ENCODE results near the gene HHIPL2.

Gene HHIPL2

GRCh38 chr1:222547944-222548671 is at the start of gene HHIPL2:
TSS of gene HHIPL2 (minus strand) at chr1:222548104. CDS start at chr1:222548044, 60 bp downstream.
- DNase-seq = no peak

GRCh38 chr1:222596696-222597095 is 48.8 kb upstream of the HHIPL2 start:
- no peak for DNase-seq

- no peak for DNase-seq
Measured at GRCh38 chr1:222594789-222595188, 46.9 kb upstream of the HHIPL2 start.

GRCh38 chr1:222592171-222592570 is 44.3 kb upstream of the HHIPL2 start:
- no peak for DNase-seq

GRCh38 chr1:222589462-222590302 is 41.8 kb upstream of the HHIPL2 start, which contains the start of gene TAF1A:
TSS of gene TAF1A (minus strand) at chr1:222589933.
- peak; percentile 33 to 77 for DNase-seq

GRCh38 chr1:222588135-222588534 is 40.2 kb upstream of the HHIPL2 start:
- no peak for DNase-seq

GRCh38 chr1:222586842-222587241 is 38.9 kb upstream of the HHIPL2 start:
- no peak for DNase-seq

GRCh38 chr1:222583079-222583478 is 35.2 kb upstream of the HHIPL2 start:
- no peak for DNase-seq

GRCh38 chr1:222582099-222582774 is 34.3 kb upstream of the HHIPL2 start:
- peak; percentile 26 to 57 for DNase-seq

GRCh38 chr1:222579316-222579715 is 31.4 kb upstream of the HHIPL2 start:
- no peak for DNase-seq

GRCh38 chr1:222570837-222571236 is 22.9 kb upstream of the HHIPL2 start:
- DNase-seq = no peak

GRCh38 chr1:222561656-222562055 is 13.8 kb upstream of the HHIPL2 start:
- DNase-seq = no peak

- DNase-seq = no peak
Measured at GRCh38 chr1:222557574-222557973, 9.7 kb upstream of the HHIPL2 start.

- DNase-seq = no peak
Measured at GRCh38 chr1:222557148-222557547, 9.2 kb upstream of the HHIPL2 start.

GRCh38 chr1:222555992-222556615 is 8.2 kb upstream of the HHIPL2 start:
- no peak for DNase-seq

- DNase-seq = no peak
Measured at GRCh38 chr1:222554177-222554576, 6.3 kb upstream of the HHIPL2 start.

GRCh38 chr1:222552882-222553281 is 5.0 kb upstream of the HHIPL2 start:
- DNase-seq = no peak

- DNase-seq = no peak
Measured at GRCh38 chr1:222547260-222547614, 667 bp downstream of the HHIPL2 start.

GRCh38 chr1:222546548-222547259 is 1.2 kb downstream of the HHIPL2 start:
- DNase-seq = no peak

- DNase-seq = no peak
Measured at GRCh38 chr1:222546091-222546490, 1.8 kb downstream of the HHIPL2 start.

GRCh38 chr1:222543817-222544216 is 4.1 kb downstream of the HHIPL2 start:
- no peak for DNase-seq

GRCh38 chr1:222540598-222540995 is 7.3 kb downstream of the HHIPL2 start:
- DNase-seq = no peak

Data from SW 1271 (cell line).